B cell (primary cell): ENCODE measurements around the gene ZNF148. TPM values are rescaled to one million over a fixed set of nuclear protein-coding genes. Genes with fewer than 3 reads are reported as not detected.

Experiments used
- ATAC-seq: fragments of 200-7000 bp; cut with Tn5 transposase; one replicate; pipeline ENCODE4 v1.10.0; 2021; ENCODE audit warnings: low read depth, mild to moderate bottlenecking, moderate number of reproducible peaks, moderate library complexity
- CTCF ChIA-PET: fragments of 350-600 bp; sonication (Branson Sonifier 250); formaldehyde crosslinking; loops from one replicate; lab custom pipeline; 2021; ENCODE audit warnings: antibody characterized with exemption, inconsistent platforms; lab: Charles Lee
- POLR2A ChIA-PET: fragments of 350-600 bp; sonication (Branson Sonifier 250); formaldehyde crosslinking; loops from one replicate; lab custom pipeline; 2021; ENCODE audit warnings: antibody characterized with exemption; lab: Charles Lee
- DNase-seq: peaks from one replicate; pipeline ENCODE4 v3.0.0; 2013
- H2AFZ ChIP-seq: 2 replicates; pipeline ENCODE4 v1.6.1; 2012; ENCODE audit warnings: mild to moderate bottlenecking, low read depth, low read length; ENCODE audit not compliant: insufficient read depth, poor library complexity, severe bottlenecking
- H3K27ac ChIP-seq, 2 donors: 1 replicate in 1 of 2; 2 replicates in 1 of 2; pipeline ENCODE4 v1.5.1; 2012 to 2013; ENCODE audit warnings: low read length in 2 of 2, mild to moderate bottlenecking in 2 of 2, moderate library complexity in 1 of 2
- H3K27me3 ChIP-seq, 4 experiments: fragments of 200-600 bp in 1 of 4; sonication (generic) in 1 of 4; replicated peaks in 1 of 4; 1 replicate in 2 of 4; 2 replicates in 2 of 4; pipeline versions ENCODE4 v1.6.1 to v1.7.0; 2013 to 2016; ENCODE audit warnings: low read length in 3 of 4, mild to moderate bottlenecking in 2 of 4, mixed read lengths in 1 of 4, moderate library complexity in 1 of 4; ENCODE audit not compliant: insufficient read depth in 4 of 4, control insufficient read depth in 3 of 4; ENCODE audit errors: control extremely low read depth in 1 of 4
- H3K36me3 ChIP-seq, 2 experiments: replicated peaks in 1 of 2; 1 replicate in 1 of 2; 2 replicates in 1 of 2; pipeline versions ENCODE4 v1.6.1 to v1.7.1; 2013; ENCODE audit warnings: low read length in 1 of 2; ENCODE audit not compliant: insufficient read depth in 2 of 2, control insufficient read depth in 1 of 2; ENCODE audit errors: control extremely low read depth in 1 of 2, extremely low read depth in 1 of 2
- H3K4me1 ChIP-seq, 2 donors: fragments of 200-600 bp in 1 of 2; sonication (generic) in 1 of 2; 1 replicate in 1 of 2; 2 replicates in 1 of 2; pipeline versions ENCODE4 v1.5.1 to v1.6.1; 2013 to 2017; ENCODE audit warnings: low read length in 2 of 2; ENCODE audit not compliant: control insufficient read depth in 2 of 2, insufficient read depth in 2 of 2
- H3K4me2 ChIP-seq: replicated peaks from 2 replicates; pipeline ENCODE3; 2012; ENCODE audit warnings: mild to moderate bottlenecking, low read depth, low read length; ENCODE audit not compliant: poor library complexity, severe bottlenecking
- H3K4me3 ChIP-seq, 5 experiments: fragments of 200-600 bp in 1 of 5; sonication (generic) in 1 of 5; 1 replicate in 3 of 5; 2 replicates in 2 of 5; pipeline versions ENCODE4 v1.5.1 to v1.7.0; 2011 to 2016; ENCODE audit warnings: low read length in 4 of 5, mild to moderate bottlenecking in 4 of 5, low read depth in 2 of 5, control low read depth in 1 of 5, moderate library complexity in 1 of 5; ENCODE audit not compliant: insufficient read depth in 1 of 5; ENCODE audit errors: control extremely low read depth in 1 of 5, extremely low read depth in 1 of 5
- H3K79me2 ChIP-seq: fragments of 200-600 bp; sonication (generic); one replicate; pipeline ENCODE4 v1.6.0; 2016; ENCODE audit warnings: low read length; ENCODE audit not compliant: control insufficient read depth, insufficient read depth
- H3K9ac ChIP-seq: fragments of 200-600 bp; sonication (generic); 2 replicates; pipeline ENCODE4 v1.6.1; 2017; ENCODE audit warnings: mild to moderate bottlenecking, low read length, moderate library complexity
- H3K9me3 ChIP-seq, 3 donors: one replicate each; pipeline versions ENCODE4 v1.6.1 to v1.7.1; 2013; ENCODE audit warnings: low read length in 2 of 3; ENCODE audit not compliant: control insufficient read depth in 2 of 3, insufficient read depth in 1 of 3; ENCODE audit errors: control extremely low read depth in 1 of 3
- H4K20me1 ChIP-seq: 2 replicates; pipeline ENCODE4 v1.6.0; 2012; ENCODE audit warnings: mild to moderate bottlenecking, low read length; ENCODE audit not compliant: insufficient read depth, control insufficient read depth, poor library complexity, severe bottlenecking
- H3K27ac Mint-ChIP-seq: one replicate; pipeline ENCODE4 v1.8.0; 2021; ENCODE audit warnings: mixed read lengths
- H3K27me3 Mint-ChIP-seq: one replicate; pipeline ENCODE4 v1.8.0; 2021; ENCODE audit warnings: mixed read lengths
- H3K4me1 Mint-ChIP-seq: one replicate; pipeline ENCODE4 v1.8.0; 2021; ENCODE audit warnings: mixed read lengths
- H3K4me3 Mint-ChIP-seq: one replicate; pipeline ENCODE4 v1.8.0; 2021; ENCODE audit warnings: mixed read lengths
- H3K9me3 Mint-ChIP-seq: one replicate; pipeline ENCODE4 v1.8.0; 2022; ENCODE audit warnings: mixed read lengths; ENCODE audit not compliant: insufficient read depth
- CTCF ChIP-seq: fragments of 200-600 bp; IDR thresholded peaks from one replicate; pipeline ENCODE4 v1.8.0; 2022; ENCODE audit warnings: antibody characterized with exemption, mild to moderate bottlenecking
- EZH2 ChIP-seq: IDR thresholded peaks from 2 replicates; pipeline ENCODE4 v1.6.1; 2012; ENCODE audit warnings: borderline replicate concordance, low read depth, mild to moderate bottlenecking, moderate library complexity, low read length; ENCODE audit not compliant: insufficient read depth, poor library complexity, severe bottlenecking
- WGBS: methylation state at CpG from one replicate; pipeline ENCODE4 v1.1.5; 2013; ENCODE audit warnings: missing lambda C conversion rate; ENCODE audit not compliant: insufficient coverage; 5-methylcytosine and 5-hydroxymethylcytosine counted together
- intact Hi-C: fragments of 100-400 bp; cut with micrococcal nuclease; formaldehyde crosslinking; loops from one replicate; pipeline ENCODE4 v1.10.0; 2022
- polyA plus RNA-seq: library from polyadenylated mRNA; depleted of rRNA; stranded (reverse); fragments of >200 nt; gene quantifications from 2 replicates; pipeline ENCODE4 v1.2.3, GENCODE V29; 2012
- total RNA-seq, 2 donors: library from RNA; stranded (reverse); fragments of 120-200 nt in 1 of 2; gene quantifications; 1 replicate in 1 of 2; 2 replicates in 1 of 2; pipeline versions ENCODE4 v1.2.3 to v1.2.4, GENCODE V29; 2013 to 2022

ZNF148 gene
- total and polyA plus RNA-seq, 2 donors (not counting 1 experiment from before 2014, with no cell fraction given) = 8.1 to 71.5 TPM

GRCh38 chr3:125302932-125303331 is 72.2 kb downstream of the ZNF148 start:
- ATAC-seq = no peak
- CTCF ChIA-PET = no interaction called here
- POLR2A ChIA-PET = no interaction called here

GRCh38 chr3:125300416-125300815 is 74.7 kb downstream of the ZNF148 start:
- intact Hi-C loops = no loop called here
- H3K27ac Mint-ChIP-seq = no peak overlapping the region
- no CpG with 5 or more reads among the region's 3 CpGs for WGBS
- H3K27me3 Mint-ChIP-seq = no peaks in the 10 kb centered on the region
- ChIA-PET CTCF (interaction anchor here (0.6 kb wide), 1 partner anchor 9 kb away, joined by 3 read pairs; no protein-coding TSS in a partner anchor), POLR2A (no interaction called here)
- DNase-seq (no peak), ATAC-seq (no peak)
- no peaks in the 10 kb centered on the region for H3K9me3 ChIP-seq
- no peak overlapping the region for H3K4me3 ChIP-seq
- H3K4me1 ChIP-seq = no peaks in the 10 kb centered on the region
- no peaks in the 10 kb centered on the region for H3K9me3 Mint-ChIP-seq
- no peak overlapping the region for H3K9ac ChIP-seq
- no peaks in the 10 kb centered on the region for H3K27me3 ChIP-seq
- H3K4me1 Mint-ChIP-seq = peaks cover 17% of the 10 kb centered on the region
- TF ChIP-seq CTCF = no peak
- TF ChIP-seq EZH2 = no peak
- H3K4me3 Mint-ChIP-seq = no peak overlapping the region
- H4K20me1 ChIP-seq = peaks cover 62% of the 10 kb centered on the region
- H3K79me2 ChIP-seq = peaks cover 80% of the 10 kb centered on the region
- peaks cover 7 to 18% of the 10 kb centered on the region in 2 experiments for H3K36me3 ChIP-seq
- H3K4me2 ChIP-seq = no peak overlapping the region
- H3K27ac ChIP-seq = no peak overlapping the region
- H2AFZ ChIP-seq = no peak overlapping the region

More at GRCh38 chr3:125302932-125303331, 72.2 kb downstream of the ZNF148 start:
- Histone ChIP-seq H3K4me2 (no peak overlapping the region), H3K36me3 (peaks cover 7 to 22% of the 10 kb centered on the region in 2 experiments), H4K20me1 (peaks cover 58% of the 10 kb centered on the region), H3K9me3 (peaks cover 0 to 8% (median 0%) of the 10 kb centered on the region in 3 donors), H3K9ac (no peak overlapping the region), H3K79me2 (peaks cover 88% of the 10 kb centered on the region), H3K27me3 (no peaks in the 10 kb centered on the region), H3K4me1 (no peaks in the 10 kb centered on the region), H2AFZ (no peak overlapping the region), H3K27ac (no peak overlapping the region), H3K4me3 (no peak overlapping the region)
- 83% methylated on average over 1 of the region's 3 CpGs for WGBS
- Mint-ChIP-seq H3K4me3 (no peak overlapping the region), H3K9me3 (no peaks in the 10 kb centered on the region), H3K27ac (no peak overlapping the region), H3K4me1 (peaks cover 16% of the 10 kb centered on the region), H3K27me3 (no peaks in the 10 kb centered on the region)
- no peak for DNase-seq
- TF ChIP-seq CTCF = no peak
- TF ChIP-seq EZH2 = no peak
- intact Hi-C loops = no loop called here
